Measurements from ENCODE around the gene TFCP2L1. TPM values are rescaled to one million over a fixed set of nuclear protein-coding genes. Genes with fewer than 3 reads are reported as not detected.
A peak's percentile ranks its signal among the peaks of the same experiment; 100 is the strongest.

TFCP2L1 gene
- total RNA-seq, 2 experiments from 2014 or later: 0.03 to 0.06 TPM

GRCh38 chr2:121193185-121193584 lies 91.8 kb downstream of the TFCP2L1 start:
- Mint-ChIP-seq H3K27ac (no peak overlapping the region), H3K9me3 (no peaks in the 10 kb centered on the region), H3K4me1 (peaks cover 12% of the 10 kb centered on the region), H3K27me3 (no peaks in the 10 kb centered on the region), H3K36me3 (no peaks in the 10 kb centered on the region), H3K4me3 (no peak overlapping the region)
- DNase-seq (no peak), ATAC-seq (ENCODE audit: low read depth) (no peak)
- POLR2A ChIA-PET: no interaction called here

DNA sequence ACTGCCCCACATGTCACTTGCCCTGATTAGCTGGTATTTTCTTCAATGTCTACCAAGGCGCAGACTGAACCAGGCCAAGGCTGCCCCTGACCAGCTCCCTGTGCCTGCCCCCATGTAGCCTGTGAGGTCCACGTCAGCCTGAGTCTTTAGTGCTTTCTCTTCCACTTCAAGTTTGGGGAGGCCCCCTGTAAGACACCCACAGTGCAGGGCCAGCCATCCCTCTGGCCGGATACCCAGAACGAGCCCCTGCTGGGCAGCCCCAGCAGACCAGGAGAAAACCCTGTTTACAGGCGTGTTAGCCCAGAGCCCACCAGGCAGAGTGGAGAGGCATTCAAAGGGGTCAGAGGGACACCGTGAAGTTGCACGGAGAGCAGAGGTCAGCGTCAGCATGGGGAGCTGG lies 92.4 kb downstream of the TFCP2L1 start:
- POLR2A ChIA-PET: no interaction called here
- H3K36me3 Mint-ChIP-seq: no peaks in the 10 kb centered on the region
- no peaks in the 10 kb centered on the region for H3K9me3 Mint-ChIP-seq
- H3K27me3 Mint-ChIP-seq: no peaks in the 10 kb centered on the region
- H3K4me3 Mint-ChIP-seq: no peak overlapping the region
- no peak for DNase-seq
- H3K27ac Mint-ChIP-seq: no peak overlapping the region
- no peak for ATAC-seq (ENCODE audit: low read depth)
- peaks cover 12% of the 10 kb centered on the region for H3K4me1 Mint-ChIP-seq

DNA sequence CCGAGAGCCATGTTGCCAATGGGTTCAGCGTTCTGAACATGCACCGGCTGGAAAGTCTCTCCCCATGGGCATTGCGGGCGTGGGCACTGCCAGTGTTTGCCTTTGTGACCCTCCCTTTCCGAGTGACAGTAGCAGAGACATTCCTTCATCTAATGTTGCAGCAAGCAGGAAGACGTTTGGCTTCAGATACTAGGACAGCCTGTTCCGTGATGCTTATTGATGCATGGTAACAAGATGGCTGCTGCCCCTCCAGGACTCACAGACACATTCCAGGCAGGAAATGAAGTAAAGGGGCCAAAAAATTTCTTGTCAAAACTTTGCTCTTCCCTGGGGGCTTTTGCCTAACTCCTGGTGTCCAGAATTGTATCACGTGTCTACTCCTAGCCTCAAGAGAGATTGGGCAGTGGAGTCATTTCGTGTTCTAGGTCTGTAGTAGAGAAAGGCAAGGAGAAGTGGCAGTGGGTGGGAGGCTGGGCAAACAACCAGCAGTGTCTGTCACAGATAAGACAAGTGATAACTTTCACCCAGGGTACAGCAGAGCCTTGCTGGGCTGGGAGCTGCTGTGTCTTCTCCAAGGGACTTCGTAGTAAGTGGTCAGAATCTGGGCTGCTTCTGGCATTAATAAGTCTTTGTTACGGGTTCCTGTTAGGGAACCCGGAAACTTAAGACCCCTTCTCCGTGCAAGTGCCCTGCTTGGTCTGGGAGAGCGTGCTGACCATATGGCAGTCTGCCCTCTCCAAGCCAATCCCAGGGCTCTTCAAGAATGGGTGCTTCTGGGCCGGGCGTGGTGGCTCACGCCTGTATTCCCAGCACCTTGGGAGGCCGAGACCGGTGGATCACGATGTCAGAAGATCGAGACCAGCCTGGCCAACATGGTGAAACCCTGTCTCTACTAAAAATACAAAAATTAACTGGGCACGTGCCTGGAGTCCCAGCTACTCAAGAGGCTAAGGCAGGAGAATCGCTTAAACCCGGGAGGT lies 93.5 kb downstream of the TFCP2L1 start:
- no peak for ATAC-seq (ENCODE audit: low read depth)
- no peaks in the 10 kb centered on the region for H3K36me3 Mint-ChIP-seq
- H3K4me3 Mint-ChIP-seq: no peak overlapping the region
- no peaks in the 10 kb centered on the region for H3K9me3 Mint-ChIP-seq
- H3K27me3 Mint-ChIP-seq: no peaks in the 10 kb centered on the region
- POLR2A ChIA-PET: no interaction called here
- no peak overlapping the region for H3K27ac Mint-ChIP-seq
- peaks cover 12% of the 10 kb centered on the region for H3K4me1 Mint-ChIP-seq
- DNase-seq: no peak

DNA sequence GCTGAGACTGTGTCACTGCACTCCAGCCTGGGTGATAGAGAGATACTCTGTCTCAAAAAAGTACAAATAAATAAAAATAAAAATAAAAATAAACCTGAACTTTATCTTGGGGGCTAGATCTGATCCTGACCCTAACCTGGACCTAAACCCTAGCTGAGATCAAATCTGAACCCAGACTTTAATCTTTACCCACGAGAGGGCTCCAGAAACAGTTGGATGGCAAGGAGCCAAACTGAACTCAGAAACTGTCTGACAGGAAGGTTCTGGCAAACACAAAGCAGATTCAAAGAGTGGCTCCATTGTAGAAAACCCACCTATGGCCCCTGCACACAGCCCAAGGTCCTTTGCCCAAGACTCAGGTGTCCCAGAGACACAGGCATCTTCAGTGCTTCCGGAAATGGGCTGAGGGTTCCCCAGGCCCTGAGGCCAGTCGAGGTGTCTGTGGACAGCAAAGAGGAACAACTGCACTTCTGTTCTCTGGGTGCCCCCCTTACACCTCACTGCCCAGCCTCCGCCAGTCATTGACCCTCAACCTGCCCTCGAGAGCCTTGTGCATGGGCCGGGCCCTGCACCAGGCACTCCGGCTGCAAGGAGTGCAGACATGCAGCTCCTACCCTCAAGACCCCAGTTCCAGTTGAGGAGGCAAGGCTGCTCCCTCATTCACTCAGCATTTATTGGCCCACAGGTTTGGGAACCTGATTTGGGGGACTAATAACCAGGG lies 95.2 kb downstream of the TFCP2L1 start:
- POLR2A ChIA-PET: no interaction called here

GRCh38 chr2:121189011-121189410 lies 96.0 kb downstream of the TFCP2L1 start:
- Mint-ChIP-seq H3K4me1 (peaks cover 12% of the 10 kb centered on the region), H3K9me3 (no peaks in the 10 kb centered on the region), H3K27ac (peak overlapping the region; percentile 59), H3K36me3 (no peaks in the 10 kb centered on the region), H3K4me3 (no peak overlapping the region), H3K27me3 (no peaks in the 10 kb centered on the region)
- POLR2A ChIA-PET: no interaction called here
- peak; percentile 42 for ATAC-seq (ENCODE audit: low read depth)
- no peak for DNase-seq

More for the DNA sequence above, 95.2 kb downstream of the TFCP2L1 start:
- H3K4me1 Mint-ChIP-seq: peaks cover 12% of the 10 kb centered on the region
- no peaks in the 10 kb centered on the region for H3K9me3 Mint-ChIP-seq
- ATAC-seq (ENCODE audit: low read depth): no peak
- no peaks in the 10 kb centered on the region for H3K27me3 Mint-ChIP-seq
- H3K4me3 Mint-ChIP-seq: no peak overlapping the region
- DNase-seq: no peak
- H3K36me3 Mint-ChIP-seq: no peaks in the 10 kb centered on the region
- no peak overlapping the region for H3K27ac Mint-ChIP-seq

DNA sequence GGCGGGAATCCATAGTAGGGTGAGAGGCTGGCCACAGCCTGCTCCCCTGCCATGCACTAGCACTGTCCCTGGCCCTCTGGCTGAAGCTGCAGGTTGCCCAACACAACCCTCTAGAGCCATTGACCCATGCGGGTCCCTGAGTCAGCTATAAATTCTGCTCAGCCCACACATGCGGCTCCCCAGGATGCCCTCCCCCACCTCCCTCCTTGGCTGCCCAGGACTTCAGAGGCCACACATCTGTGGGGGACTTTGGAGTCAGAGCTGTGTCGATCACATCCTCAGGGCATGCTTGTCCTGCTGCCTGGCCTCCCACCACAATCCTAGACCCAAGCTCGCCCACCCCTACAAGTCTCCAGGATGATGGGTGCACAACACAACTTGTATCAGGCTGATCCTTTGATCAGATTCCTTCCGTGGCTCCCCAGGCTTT lies 97.0 kb downstream of the TFCP2L1 start:
- Mint-ChIP-seq H3K9me3 (no peaks in the 10 kb centered on the region), H3K27me3 (no peaks in the 10 kb centered on the region), H3K4me3 (no peak overlapping the region), H3K4me1 (peaks cover 12% of the 10 kb centered on the region), H3K36me3 (no peaks in the 10 kb centered on the region), H3K27ac (peak overlapping the region; percentile 5)
- DNase-seq (no peak), ATAC-seq (ENCODE audit: low read depth) (no peak)
- POLR2A ChIA-PET: no interaction called here

- no peaks in the 10 kb centered on the region for H3K36me3 Mint-ChIP-seq
- DNase-seq (no peak), ATAC-seq (ENCODE audit: low read depth) (no peak)
- H3K4me3 Mint-ChIP-seq: no peak overlapping the region
- POLR2A ChIA-PET: no interaction called here
- H3K27me3 Mint-ChIP-seq: peaks cover 3% of the 10 kb centered on the region
- no peaks in the 10 kb centered on the region for H3K9me3 Mint-ChIP-seq
- no peak overlapping the region for H3K27ac Mint-ChIP-seq
- peaks cover 12% of the 10 kb centered on the region for H3K4me1 Mint-ChIP-seq
These were observed 97.5 kb downstream of the TFCP2L1 start for GRCh38 chr2:121187351-121187981.

DNA sequence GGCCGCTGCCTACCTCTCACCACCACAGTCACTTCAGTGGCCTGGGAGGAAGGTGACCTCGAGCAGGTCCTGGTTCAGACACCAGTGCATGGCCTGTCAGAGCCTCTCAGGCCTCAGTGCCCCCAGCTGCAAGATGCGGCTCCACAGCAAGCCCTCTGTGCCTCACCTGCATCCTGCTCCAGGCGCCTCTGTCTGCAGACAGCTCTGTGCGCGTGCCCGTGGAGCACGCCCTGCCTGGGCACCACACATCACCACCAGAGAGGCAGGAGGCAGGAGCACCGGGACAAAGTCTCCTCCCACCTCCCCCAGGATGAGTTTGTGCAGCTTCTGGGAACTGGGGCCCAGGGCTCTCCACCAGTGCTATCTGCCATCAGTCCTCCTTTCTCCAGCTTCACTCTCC lies 98.7 kb downstream of the TFCP2L1 start:
- Mint-ChIP-seq H3K27me3 (peaks cover 5% of the 10 kb centered on the region), H3K36me3 (no peaks in the 10 kb centered on the region), H3K27ac (peak overlapping the region; percentile 15), H3K4me1 (peaks cover 12% of the 10 kb centered on the region), H3K4me3 (no peak overlapping the region), H3K9me3 (no peaks in the 10 kb centered on the region)
- POLR2A ChIA-PET: no interaction called here
- no peak for DNase-seq
- no peak for ATAC-seq (ENCODE audit: low read depth)

GRCh38 chr2:121185571-121186074 lies 99.4 kb downstream of the TFCP2L1 start:
- H3K4me3 Mint-ChIP-seq: no peak overlapping the region
- ATAC-seq (ENCODE audit: low read depth) (no peak), DNase-seq (no peak)
- H3K36me3 Mint-ChIP-seq: no peaks in the 10 kb centered on the region
- H3K9me3 Mint-ChIP-seq: no peaks in the 10 kb centered on the region
- POLR2A ChIA-PET: no interaction called here
- no peak overlapping the region for H3K27ac Mint-ChIP-seq
- H3K27me3 Mint-ChIP-seq: peaks cover 5% of the 10 kb centered on the region
- peaks cover 12% of the 10 kb centered on the region for H3K4me1 Mint-ChIP-seq

GRCh38 chr2:121185111-121185510 lies 99.9 kb downstream of the TFCP2L1 start:
- Mint-ChIP-seq H3K4me3 (no peak overlapping the region), H3K27me3 (peaks cover 5% of the 10 kb centered on the region), H3K27ac (no peak overlapping the region), H3K4me1 (peaks cover 12% of the 10 kb centered on the region), H3K9me3 (no peaks in the 10 kb centered on the region), H3K36me3 (no peaks in the 10 kb centered on the region)
- DNase-seq: no peak
- ATAC-seq (ENCODE audit: low read depth): no peak
- POLR2A ChIA-PET: no interaction called here

- Mint-ChIP-seq H3K4me3 (no peak overlapping the region), H3K36me3 (no peaks in the 10 kb centered on the region), H3K27ac (no peak overlapping the region), H3K27me3 (peaks cover 5% of the 10 kb centered on the region), H3K9me3 (no peaks in the 10 kb centered on the region), H3K4me1 (peaks cover 12% of the 10 kb centered on the region)
- DNase-seq (no peak), ATAC-seq (ENCODE audit: low read depth) (no peak)
- POLR2A ChIA-PET: no interaction called here
These were observed 100.6 kb downstream of the TFCP2L1 start for GRCh38 chr2:121184248-121184862.

DNA sequence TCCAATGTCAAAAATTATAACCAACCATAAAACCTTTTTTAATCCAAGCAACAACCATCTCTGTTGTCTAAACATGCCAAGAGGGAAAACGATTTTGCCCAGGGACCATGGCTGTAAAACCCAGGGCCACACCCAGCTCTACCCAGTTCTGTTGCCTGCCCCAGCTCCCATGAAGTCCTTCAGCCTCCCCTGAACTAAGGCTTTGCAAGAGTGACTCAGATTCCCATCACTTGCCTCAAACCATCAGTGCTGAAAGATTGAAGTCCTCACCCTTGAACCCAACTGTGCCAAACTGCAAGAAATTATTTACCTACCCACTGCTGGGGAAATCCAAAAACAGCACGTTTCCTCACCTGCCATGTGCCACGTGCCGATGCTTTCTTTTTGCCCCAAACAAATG lies 102.5 kb downstream of the TFCP2L1 start:
- H3K4me3 Mint-ChIP-seq: no peak overlapping the region
- no peak overlapping the region for H3K27ac Mint-ChIP-seq
- no peaks in the 10 kb centered on the region for H3K4me1 Mint-ChIP-seq
- POLR2A ChIA-PET: no interaction called here
- ATAC-seq (ENCODE audit: low read depth) (no peak), DNase-seq (no peak)
- no peaks in the 10 kb centered on the region for H3K9me3 Mint-ChIP-seq
- H3K27me3 Mint-ChIP-seq: peaks cover 9% of the 10 kb centered on the region
- no peaks in the 10 kb centered on the region for H3K36me3 Mint-ChIP-seq

DNA sequence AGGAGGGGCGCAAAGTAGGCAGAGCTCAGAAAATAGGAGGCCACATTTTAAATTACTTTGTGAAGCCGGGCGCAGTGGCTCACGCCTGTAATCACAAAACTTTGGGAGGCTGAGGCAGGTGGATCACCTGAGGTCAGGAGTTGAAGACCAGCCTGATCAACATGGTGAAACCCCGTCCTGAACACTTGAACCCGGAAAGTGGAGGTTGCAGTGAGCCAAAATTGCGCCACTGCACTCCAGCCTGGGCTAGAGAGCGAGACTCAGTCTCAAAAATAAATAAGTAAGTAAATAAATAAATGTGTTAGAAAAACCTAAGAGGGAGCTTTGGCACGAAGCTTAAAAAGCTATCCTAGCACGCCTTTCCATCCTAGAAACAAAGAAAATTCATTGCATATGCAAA lies 105.5 kb downstream of the TFCP2L1 start:
- no peak overlapping the region for H3K27ac Mint-ChIP-seq
- H3K4me3 Mint-ChIP-seq: no peak overlapping the region
- no peak for ATAC-seq (ENCODE audit: low read depth)
- no peak for DNase-seq
- POLR2A ChIA-PET: no interaction called here
- H3K9me3 Mint-ChIP-seq: no peaks in the 10 kb centered on the region
- peaks cover 12% of the 10 kb centered on the region for H3K27me3 Mint-ChIP-seq
- no peaks in the 10 kb centered on the region for H3K36me3 Mint-ChIP-seq
- no peaks in the 10 kb centered on the region for H3K4me1 Mint-ChIP-seq
